Sciatic nerve (tissue), 2 donors: Measurements from ENCODE around the gene NIF3L1. TPM values are rescaled to one million over a fixed set of nuclear protein-coding genes. Genes with fewer than 3 reads are reported as not detected.
"Not testable (repeated sequence)": the region's sequence is repeated elsewhere in the genome, so short reads cannot be mapped to it uniquely, and the experiment has no call there.

Experiments used
- ATAC-seq: fragments of 200-7000 bp; cut with Tn5 transposase; one replicate; pipeline ENCODE4 v1.9.1; 2020; ENCODE audit warnings: mild to moderate bottlenecking, moderate library complexity
- DNase-seq: peaks from one replicate; pipeline ENCODE4 v3.0.0-alpha.2; 2020; ENCODE audit warnings: low spot score
- intact Hi-C: fragments of 100-400 bp; cut with DNase I; formaldehyde crosslinking; loops from one replicate; pipeline ENCODE4 v1.14.2; 2022
- total RNA-seq: library from RNA; stranded (reverse); fragmentation: NEBNext Ultra II Directional; extraction: Animal tissue kit (Norgen Biotek cat#: 25700); gene quantifications from one replicate; pipeline ENCODE4 v1.2.1, GENCODE V29; 2021
- donor health status: DM: no; HTN: no; CAD: no.
- donor health status: DM: no; HTN: no; CAD: no.

NIF3L1 gene
- total RNA-seq, 1 donor from 2014 or later, result 19.9 TPM

DNA sequence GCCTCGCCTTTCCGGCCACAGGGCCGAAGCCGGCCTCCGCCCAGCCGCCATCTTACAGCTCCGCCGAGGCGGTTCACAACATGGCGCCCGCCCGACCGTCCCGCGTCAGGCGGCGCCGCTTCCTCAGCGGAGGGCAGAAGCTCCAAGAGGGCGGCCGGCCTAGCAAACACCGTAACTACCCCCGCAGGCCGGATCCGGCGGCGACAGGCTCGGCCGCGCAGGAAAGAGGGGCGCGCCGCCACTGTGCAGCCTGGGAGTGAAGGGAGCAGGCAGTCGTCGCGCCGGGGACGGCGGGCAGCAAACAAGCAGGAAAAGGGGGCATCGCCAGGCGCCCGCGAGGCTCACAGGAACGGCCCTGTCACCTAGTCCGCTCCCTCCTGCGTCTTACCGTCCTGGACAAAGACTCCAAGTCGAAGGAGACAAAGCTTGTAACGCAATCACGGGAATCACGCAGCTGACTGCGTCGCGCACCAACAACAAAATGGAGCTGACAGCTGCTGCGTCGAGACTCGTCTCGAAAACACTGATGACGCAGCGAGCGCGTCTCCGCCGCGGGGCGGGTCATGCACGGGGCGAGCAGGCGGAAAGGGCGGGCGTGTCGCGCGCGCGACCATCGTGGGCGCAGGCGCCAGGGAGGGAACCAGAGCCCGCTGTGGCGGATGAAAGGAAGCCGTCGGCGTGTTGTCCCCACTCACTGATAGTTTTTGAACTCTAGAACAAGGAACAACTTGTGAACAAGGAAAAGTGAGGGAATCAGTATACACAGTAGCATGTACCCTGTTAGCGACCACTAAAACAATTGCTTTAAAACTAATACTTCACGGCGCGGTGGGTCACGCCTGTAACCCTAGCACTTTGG is 24.8 kb upstream of the NIF3L1 start, which contains the start of gene CLK1:
Gene CLK1, minus strand, starts transcription at position 483 of the 859 bp plus-strand sequence. CDS start 2,796 bp downstream, outside the sequence.
- intact Hi-C loops, result no loop called here
- peak; percentile 96 for ATAC-seq

DNA sequence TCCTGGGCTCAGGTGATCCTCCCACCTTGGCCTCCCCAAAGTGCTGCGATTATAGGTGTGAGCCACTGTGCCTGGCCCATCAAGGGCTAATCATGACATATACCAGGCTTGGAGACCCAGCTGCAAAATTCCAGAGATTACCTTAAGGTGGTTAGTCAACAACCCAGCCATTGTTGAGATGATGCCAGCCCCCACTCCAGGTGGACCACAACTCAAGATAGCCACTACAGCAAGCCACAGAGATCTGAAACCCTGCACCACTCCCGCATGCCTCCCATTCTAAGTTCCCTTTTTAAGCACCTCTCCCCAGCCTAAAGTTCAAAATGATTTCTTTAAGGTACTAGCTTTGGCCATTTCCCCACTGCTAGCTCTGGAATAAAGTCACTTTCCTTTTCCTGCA is 20.2 kb upstream of the NIF3L1 start:
- DNase-seq, result no peak
- intact Hi-C loops, result no loop called here
- ATAC-seq, result no peak

More for the DNA sequence above, 24.8 kb upstream of the NIF3L1 start, which contains the start of gene CLK1:
- peak; percentile 99 for DNase-seq

DNA sequence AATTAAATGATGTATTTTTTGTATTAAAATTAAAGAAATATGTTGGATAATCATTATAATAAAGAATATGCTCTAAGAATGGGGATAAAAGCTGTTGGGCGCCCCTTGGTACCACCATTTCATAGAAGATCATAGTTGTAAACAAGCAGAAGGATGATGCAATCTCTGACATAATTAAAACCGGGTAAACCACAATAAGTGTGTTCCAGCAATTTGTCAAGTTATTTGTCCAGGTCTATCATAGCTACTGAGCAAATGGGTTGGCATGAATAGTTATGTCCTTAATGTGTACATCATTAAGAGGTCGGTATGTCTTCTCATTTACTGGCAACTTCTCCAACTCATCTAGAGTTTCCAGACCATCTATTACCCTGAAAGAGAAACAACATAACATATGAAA is 18.0 kb upstream of the NIF3L1 start:
- ATAC-seq (no peak), DNase-seq (no peak)
- intact Hi-C loops, result no loop called here

DNA sequence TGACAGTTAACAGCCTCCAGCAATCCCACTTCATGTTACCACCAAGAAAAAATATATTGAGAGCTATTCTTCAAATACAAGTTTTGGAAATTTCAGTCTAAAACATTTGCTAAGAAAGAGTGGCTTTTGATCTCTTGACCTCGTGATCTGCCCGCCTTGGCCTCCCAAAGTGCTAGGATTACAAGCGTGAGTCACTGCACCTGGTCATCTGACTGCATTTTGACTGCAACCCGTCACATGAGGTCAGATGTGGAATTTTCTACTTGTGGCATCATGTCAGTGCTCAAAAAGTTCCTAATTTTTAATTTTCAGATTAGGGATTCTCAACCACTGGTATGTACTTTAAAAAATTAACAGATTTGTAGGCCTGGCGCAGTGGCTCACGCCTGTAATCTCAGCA is 15.6 kb upstream of the NIF3L1 start:
- no peak for ATAC-seq
- intact Hi-C loops, result no loop called here
- no peak for DNase-seq

DNA sequence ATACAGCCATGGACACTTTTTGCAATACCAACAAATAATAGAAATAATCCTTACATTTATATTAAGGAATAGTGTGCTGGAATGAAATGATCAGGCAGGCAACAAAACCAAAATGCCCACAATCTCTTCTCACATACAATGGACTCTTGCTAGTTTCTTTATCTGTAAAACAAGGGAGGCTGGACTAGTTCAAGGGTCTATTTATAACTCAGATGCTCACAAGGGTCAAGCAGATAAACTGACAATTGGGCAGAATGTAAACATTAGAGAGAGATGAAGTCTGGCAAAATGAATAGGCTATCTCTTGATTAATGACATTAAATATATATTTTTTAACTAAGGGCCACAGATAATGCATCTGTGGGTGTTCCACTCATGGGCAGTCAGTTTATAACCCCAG is 11.7 kb upstream of the NIF3L1 start:
- DNase-seq (no peak), ATAC-seq (no peak)
- intact Hi-C loops, result no loop called here

DNA sequence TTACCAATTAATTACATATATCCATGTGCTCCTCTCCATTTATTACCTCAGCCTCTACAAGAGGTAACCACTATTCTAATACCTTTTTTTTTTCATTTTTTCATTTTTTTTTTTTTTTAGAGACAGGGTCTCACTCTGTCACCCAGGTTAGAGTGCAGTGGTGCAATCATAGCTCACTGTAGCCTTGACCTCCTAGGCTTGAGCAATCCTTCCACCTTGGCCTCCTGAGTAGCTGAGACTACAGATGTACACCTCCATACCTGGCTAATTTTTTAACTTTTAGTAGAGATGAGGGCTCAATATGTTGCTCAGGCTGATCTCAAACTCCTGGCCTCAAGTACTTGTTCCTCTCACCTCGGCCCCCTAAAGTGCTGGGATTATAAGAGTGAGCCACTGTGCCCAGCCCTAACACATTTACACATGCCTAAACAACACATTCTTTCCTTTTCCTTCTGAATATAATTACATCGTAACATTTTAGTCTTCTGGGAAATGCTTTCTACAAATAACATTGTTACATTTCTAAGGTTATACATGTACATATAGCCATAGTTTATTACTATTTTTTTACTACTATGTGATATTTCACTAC is 10.8 kb upstream of the NIF3L1 start:
- no peak for DNase-seq
- ATAC-seq, result no peak
- intact Hi-C loops, result no loop called here

DNA sequence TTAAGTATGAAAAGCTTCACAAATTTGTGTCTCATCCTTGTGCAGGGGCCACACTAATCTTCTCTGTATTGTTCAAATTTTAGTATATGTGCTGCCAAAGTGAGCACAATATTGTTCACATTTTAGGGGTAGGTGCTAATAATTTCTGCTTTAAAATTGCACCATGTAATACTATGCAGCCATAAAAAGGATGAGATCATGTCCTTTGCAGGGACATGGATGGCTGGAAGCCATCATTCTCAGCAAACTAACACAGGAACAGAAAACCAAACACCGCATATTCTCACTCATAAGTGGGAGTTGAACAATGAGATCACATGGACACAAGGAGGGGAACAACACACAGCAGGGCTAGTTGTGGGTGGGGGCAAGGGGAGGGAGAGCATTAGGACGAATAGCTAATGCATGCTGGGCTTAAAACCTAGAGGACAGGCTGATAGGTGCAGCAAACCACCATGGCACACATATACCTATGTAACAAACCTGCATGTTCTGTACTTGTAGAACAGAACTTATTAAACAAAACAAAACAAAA is 7.4 kb upstream of the NIF3L1 start:
- ATAC-seq, intact Hi-C loops: not testable (repeated sequence)

DNA sequence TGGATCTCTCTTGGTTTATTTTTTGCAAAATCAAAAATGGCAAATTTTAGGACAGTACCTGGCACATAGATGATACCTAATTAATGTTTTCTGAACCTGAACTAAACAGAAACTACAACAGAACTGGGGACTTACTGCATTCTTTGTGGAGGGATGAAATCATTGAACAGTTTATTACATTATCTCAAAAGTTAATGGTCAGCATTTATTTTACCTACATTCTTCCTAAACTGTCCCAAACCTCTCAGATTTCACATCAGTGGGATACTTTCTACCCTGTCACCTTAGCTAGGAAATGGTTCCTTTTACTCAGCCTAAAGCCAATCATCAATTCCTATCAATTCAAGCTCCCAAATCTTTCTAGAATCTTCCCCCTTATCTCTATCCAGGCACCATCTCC is 10.3 kb downstream of the NIF3L1 start:
- no peak for ATAC-seq
- intact Hi-C loops, result no loop called here
- no peak for DNase-seq

More for the DNA sequence above, 7.4 kb upstream of the NIF3L1 start:
- not testable (repeated sequence) for DNase-seq

DNA sequence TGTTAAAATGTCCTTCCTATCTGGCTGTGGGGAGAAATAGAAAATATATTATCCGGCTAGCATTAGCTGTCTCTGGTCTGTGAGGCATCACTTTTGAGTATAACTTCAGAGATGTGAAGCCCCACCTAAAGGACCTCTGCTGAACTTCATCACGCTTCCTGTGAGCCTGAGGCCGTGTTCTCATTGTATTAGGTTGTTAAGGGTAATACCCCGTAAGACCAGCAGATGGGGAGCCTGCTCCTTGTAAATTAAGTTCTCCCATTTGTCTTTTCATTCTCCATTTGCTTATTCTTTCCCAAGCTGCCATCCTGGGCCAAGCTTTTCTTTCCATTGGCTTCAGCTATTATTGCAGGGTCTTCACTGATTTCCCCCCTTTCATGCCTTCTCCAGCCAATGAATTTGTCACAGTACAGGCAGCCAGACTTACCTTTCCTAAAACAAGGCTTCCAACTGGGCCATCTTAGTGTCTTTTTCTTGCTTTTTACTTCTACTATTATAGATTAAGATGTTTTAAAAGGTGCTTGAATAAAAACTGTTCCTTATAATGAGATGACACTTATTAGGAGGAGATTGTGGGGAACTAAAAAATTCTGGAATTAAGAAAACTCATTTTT is 12.4 kb downstream of the NIF3L1 start:
- ATAC-seq, result peak; percentile 88
- DNase-seq, result no peak
- intact Hi-C loops, result loop anchor here (10.0 kb wide), 2 partner anchors 163 to 273 kb away; no protein-coding TSS in a partner anchor

DNA sequence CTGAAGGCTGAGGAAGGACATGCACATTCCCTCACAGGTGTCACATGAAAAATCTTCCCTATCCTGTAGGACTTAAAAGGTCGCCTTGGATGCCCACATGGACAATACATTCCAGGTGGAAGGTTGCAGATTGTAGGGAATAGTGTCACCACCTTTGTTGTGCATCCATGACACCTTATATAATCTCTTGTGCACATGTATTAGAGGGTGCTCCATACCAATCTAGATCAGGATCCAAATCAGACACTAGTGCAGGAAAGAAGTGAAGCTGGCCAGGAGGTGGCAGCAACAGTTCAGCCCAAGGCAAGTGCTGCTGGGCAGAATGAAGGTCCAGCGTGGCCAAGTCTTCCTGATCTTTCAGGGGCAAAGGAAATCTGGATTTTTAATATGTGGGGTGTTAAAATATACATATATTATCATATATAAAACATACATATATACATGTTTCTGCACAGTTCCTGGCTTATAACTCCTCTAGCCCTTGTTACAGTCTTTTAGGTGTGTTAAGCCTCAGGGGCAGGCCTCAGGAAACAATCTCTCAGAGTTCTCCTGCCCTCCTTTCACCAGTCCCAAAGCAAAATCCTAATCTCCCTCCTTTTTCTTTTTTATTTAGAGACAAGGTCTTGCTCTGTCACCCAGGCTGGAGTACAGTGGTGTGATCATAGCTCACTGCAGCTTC is 16.6 kb downstream of the NIF3L1 start:
- intact Hi-C loops, result loop anchor here (10.0 kb wide), 2 partner anchors 159 to 269 kb away; no protein-coding TSS in a partner anchor
- ATAC-seq (peak; percentile 85), DNase-seq (peak; percentile 82)

DNA sequence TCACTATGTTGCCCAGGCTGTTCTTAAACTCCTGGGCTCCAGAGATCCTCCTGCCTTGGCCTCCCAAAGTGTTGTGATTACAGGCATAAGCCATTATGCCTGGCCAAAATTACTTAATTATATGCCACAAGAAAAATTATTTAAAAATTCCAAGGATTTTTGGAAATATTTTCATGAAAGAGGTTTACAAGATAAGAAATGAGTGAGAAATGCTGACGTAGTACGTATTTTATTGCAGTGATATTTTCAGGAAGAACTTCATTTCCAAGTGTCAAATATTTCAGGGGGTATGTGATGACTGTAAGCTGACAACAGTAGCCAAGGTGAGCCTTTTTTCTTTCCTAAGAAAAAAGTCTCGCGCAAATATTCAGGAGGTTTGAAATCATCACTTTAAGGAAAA is 20.8 kb downstream of the NIF3L1 start:
- intact Hi-C loops, result loop anchor here (10.0 kb wide), 2 partner anchors 155 to 265 kb away; no protein-coding TSS in a partner anchor
- no peak for ATAC-seq
- DNase-seq, result no peak

DNA sequence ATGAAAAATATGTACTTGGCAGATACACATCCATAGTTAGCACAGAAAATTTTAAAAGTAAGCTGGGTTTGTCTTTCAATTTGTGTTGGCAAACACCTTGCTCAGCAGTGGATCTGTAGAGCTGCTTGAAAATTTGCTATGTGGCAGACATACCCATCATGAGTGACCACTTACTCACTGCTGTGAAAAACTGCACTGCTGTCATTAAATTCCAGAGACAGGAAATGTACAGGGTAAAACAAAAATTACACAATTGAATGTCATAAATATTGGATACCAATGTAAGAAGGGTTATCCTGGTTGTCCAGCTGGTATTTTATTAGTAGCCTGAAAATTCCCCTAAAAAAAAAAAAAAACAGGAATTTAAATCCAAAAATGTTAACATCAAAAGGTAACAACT is 24.5 kb downstream of the NIF3L1 start:
- intact Hi-C loops, result no loop called here
- ATAC-seq, result no peak
- DNase-seq, result no peak

DNA sequence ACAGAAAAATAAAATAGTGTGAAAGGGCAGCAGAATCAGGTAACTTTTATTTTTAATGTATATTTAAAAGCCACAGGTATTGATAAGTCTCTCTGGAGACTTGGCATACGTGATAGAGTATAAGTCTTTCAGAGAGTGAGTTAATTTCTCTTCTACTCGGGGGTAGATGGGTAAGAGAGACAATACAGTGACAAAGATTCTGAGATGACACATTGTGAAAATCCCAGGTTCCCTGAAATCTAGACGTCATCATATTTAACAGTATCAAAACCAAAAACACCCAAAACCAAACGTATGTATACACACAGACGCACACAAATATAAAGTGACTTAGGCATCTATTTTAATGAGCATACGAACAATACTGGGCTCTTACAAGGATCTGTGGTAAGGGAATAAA is 33.3 kb downstream of the NIF3L1 start:
- intact Hi-C loops, result no loop called here
- ATAC-seq (no peak), DNase-seq (no peak)

DNA sequence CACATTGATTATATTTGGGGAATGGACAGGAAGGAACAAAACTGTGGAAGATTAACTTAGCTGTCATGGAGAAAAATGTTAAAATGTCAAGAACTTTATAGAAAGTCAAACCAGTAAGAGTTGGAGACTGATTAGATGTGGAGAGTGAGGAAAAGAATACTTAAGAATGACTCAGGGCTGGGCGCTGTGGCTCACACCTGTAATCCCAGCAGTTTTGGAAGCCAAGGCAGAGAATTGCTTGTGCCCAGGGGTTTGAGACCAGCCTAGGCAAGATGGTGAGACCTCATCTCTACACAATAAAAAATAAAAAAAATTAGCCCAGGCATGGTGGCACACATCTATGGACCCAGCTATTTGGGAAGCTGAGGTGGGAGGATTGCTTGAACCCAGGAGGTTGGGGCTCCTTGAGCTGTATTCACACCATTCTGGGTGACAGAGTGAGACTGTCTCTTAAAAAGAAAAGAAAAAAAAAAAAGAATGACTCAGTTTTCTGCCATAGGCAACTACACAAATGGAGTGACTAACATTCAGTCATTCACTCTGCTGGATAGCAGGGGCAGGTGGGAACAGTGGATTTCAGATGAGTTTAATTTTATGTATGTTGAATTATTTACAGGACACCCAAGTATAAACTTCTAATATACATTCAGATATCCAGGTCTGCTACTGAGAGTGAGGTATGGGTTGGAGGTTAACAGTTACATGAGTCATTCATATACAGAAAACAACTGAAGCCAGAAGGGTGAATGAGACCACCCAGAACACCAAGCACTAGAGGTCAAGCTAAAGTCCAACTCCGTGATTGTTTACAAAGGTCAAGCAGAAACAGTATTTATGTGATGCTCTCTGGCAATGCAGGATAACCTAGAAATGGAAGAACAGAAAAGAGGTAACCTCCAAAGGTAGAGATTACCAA is 40.4 kb downstream of the NIF3L1 start:
- ATAC-seq (no peak), DNase-seq (no peak)
- intact Hi-C loops, result no loop called here

DNA sequence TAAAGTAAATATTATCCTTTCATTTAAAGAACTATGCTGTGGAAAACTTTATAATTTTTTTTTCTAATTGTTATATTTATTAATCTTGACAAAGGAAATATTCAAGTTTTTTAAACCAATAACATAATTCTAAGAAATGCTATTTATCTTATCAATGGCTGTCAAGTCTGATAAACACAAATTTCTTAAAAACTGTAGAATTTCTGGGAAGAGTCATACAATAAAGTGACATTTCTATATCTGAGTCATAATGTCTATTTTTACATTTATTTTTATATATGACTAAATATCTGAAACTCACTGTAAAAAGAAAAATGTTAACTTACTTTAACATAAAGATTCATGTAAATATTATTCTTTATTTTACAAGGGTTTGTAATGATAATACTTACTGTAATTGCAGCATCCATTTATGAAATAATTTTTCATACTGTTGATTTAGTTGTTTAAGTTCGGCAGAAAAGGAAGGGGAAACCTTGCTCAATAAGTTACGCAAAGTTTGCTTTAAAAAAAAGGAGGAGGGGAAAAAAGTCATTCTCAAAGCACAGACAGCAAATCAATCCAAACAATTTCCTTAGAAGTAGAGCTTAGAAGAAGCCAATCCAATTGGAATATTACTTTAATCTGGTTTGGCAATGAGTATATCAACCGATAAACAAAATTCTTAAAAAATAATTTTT is 41.9 kb downstream of the NIF3L1 start:
- intact Hi-C loops, result no loop called here
- ATAC-seq (no peak), DNase-seq (no peak)

DNA sequence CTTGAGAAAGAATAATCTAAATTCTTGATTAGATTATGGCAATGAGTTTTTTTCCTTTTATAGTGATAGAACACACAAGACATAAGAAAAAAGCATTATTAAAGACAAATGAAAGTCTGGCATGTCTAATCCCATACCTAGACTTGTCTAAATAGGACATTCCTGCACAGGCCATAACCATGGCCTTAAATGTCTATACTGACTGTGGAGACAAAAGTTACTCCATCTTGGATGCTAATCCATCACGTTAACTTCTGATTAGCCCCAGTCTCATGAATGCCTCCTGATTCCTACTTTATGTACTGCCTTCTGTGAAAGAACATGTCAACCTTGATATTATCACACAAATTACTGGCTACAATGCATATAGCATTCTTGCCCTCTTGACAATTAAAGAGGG is 50.7 kb downstream of the NIF3L1 start:
- ATAC-seq (no peak), DNase-seq (no peak)
- intact Hi-C loops, result no loop called here

DNA sequence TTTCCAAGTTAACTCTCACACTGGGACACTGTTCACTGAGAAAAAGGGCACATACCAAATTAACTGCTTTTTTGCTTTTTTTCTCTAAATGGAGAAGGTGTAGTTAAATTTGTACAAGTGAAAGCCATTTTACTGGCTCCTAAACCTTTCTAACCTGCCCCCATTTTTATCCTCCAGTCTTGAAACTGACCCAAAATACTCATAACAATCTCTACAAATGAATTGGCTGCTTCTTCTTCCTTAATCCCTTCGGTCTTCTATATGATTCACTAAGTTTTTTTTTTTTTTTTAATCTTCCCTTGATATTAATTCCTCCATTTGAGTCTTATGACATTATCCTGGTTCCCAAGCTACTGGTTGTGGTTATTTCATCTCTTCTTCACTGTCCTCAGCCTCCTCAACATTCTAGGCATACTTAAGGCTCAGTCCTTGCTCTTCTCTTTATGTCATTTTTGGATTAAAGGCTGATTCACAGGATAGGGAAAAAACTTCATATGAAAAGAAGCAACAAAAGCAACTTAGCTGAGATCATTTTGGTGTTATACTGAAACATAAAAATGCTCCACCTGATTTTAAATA is 54.4 kb downstream of the NIF3L1 start:
- no peak for ATAC-seq
- intact Hi-C loops, result no loop called here

More for the DNA sequence above, 54.4 kb downstream of the NIF3L1 start:
- no peak for DNase-seq
